ENCODE measurements around the gene MAP3K9.

The MAP3K9 gene

GRCh38 chr14:70804556-70805162, 4.7 kb downstream of the MAP3K9 start:
- H3K27ac ChIP-seq, result no peak overlapping the region
- TF ChIP-seq ZFX (IDR thresholded peaks at IDR 0.05) (no peak), CTCF (conservative IDR thresholded peaks at IDR 0.05) (no peak)

GRCh38 chr14:70803321-70804310, 5.7 kb downstream of the MAP3K9 start:
- no peak for TF ChIP-seq CTCF (conservative IDR thresholded peaks at IDR 0.05)
- H3K27ac ChIP-seq, result no peak overlapping the region

GRCh38 chr14:70802379-70802778, 6.9 kb downstream of the MAP3K9 start:
- TF ChIP-seq ZFX (IDR thresholded peaks at IDR 0.05) (no peak), CTCF (conservative IDR thresholded peaks at IDR 0.05) (no peak)
- no peak overlapping the region for H3K27ac ChIP-seq

- no peak overlapping the region for H3K27ac ChIP-seq
- TF ChIP-seq ZFX (IDR thresholded peaks at IDR 0.05) (no peak), CTCF (conservative IDR thresholded peaks at IDR 0.05) (no peak)
Observed at GRCh38 chr14:70801836-70802235, 7.5 kb downstream of the MAP3K9 start.

- H3K27ac ChIP-seq, result no peak overlapping the region
- TF ChIP-seq CTCF (conservative IDR thresholded peaks at IDR 0.05) (no peak), ZFX (IDR thresholded peaks at IDR 0.05) (no peak)
Observed at GRCh38 chr14:70796551-70796950, 12.8 kb downstream of the MAP3K9 start.

- no peak for TF ChIP-seq CTCF (conservative IDR thresholded peaks at IDR 0.05)
- TF ChIP-seq ZFX (IDR thresholded peaks at IDR 0.05), result no peak
- H3K27ac ChIP-seq, result no peak overlapping the region
Observed at GRCh38 chr14:70794294-70794693, 15.0 kb downstream of the MAP3K9 start.

GRCh38 chr14:70793637-70794036, 15.7 kb downstream of the MAP3K9 start:
- H3K27ac ChIP-seq, result no peak overlapping the region
- TF ChIP-seq ZFX (IDR thresholded peaks at IDR 0.05) (no peak), CTCF (conservative IDR thresholded peaks at IDR 0.05) (no peak)
